Liver (tissue), 9 donors: Measurements from ENCODE around the gene SETD5. TPM values are rescaled to one million over a fixed set of nuclear protein-coding genes. Genes with fewer than 3 reads are reported as not detected.

ENCODE experiments used
- DNase-seq: peaks from one replicate; pipeline ENCODE4 v3.0.0-alpha.2; 2017; ENCODE audit warnings: low spot score
- H3K27ac ChIP-seq, 2 donors: one replicate each; pipeline ENCODE4 v1.7.0; 2013; ENCODE audit warnings: inconsistent platforms in 2 of 2, low read length in 2 of 2, control low read depth in 1 of 2, low read depth in 1 of 2, mild to moderate bottlenecking in 1 of 2
- H3K27me3 ChIP-seq, 4 donors: one replicate each; pipeline versions ENCODE4 v1.6.1 to v1.7.0; 2013; ENCODE audit warnings: low read length in 3 of 4, inconsistent platforms in 1 of 4, mild to moderate bottlenecking in 1 of 4, moderate library complexity in 1 of 4; ENCODE audit not compliant: control insufficient read depth in 4 of 4, insufficient read depth in 4 of 4
- H3K36me3 ChIP-seq, 4 donors: one replicate each; pipeline versions ENCODE4 v1.6.1 to v1.7.0; 2013; ENCODE audit warnings: low read length in 3 of 4, mild to moderate bottlenecking in 3 of 4, low read depth in 1 of 4, moderate library complexity in 1 of 4; ENCODE audit not compliant: control insufficient read depth in 4 of 4, insufficient read depth in 3 of 4
- H3K4me1 ChIP-seq, 4 donors: one replicate each; pipeline versions ENCODE4 v1.6.1 to v1.7.0; 2013; ENCODE audit warnings: low read length in 3 of 4, mild to moderate bottlenecking in 3 of 4, moderate library complexity in 1 of 4; ENCODE audit not compliant: control insufficient read depth in 4 of 4, insufficient read depth in 4 of 4
- H3K4me3 ChIP-seq, 3 donors: one replicate each; pipeline versions ENCODE4 v1.6.1 to v1.7.0; 2013; ENCODE audit warnings: low read length in 3 of 3, control low read depth in 1 of 3, low read depth in 1 of 3, mild to moderate bottlenecking in 1 of 3
- H3K9ac ChIP-seq, 2 donors: one replicate each; pipeline ENCODE4 v1.7.0; 2013; ENCODE audit warnings: low read length in 2 of 2, mild to moderate bottlenecking in 2 of 2, moderate library complexity in 2 of 2, control low read depth in 1 of 2, low read depth in 1 of 2
- H3K9me3 ChIP-seq, 4 donors: one replicate each; pipeline versions ENCODE4 v1.6.1 to v1.7.0; 2013; ENCODE audit warnings: low read length in 3 of 4; ENCODE audit not compliant: control insufficient read depth in 4 of 4
- EGR1 ChIP-seq, 2 donors: IDR thresholded peaks; 2 replicates each; pipeline ENCODE4 v1.6.1; 2016 to 2018; ENCODE audit warnings: antibody characterized with exemption in 2 of 2, low read depth in 2 of 2
- FOXA1 ChIP-seq: IDR thresholded peaks from 2 replicates; pipeline ENCODE4 v1.6.1; 2016; ENCODE audit warnings: antibody characterized with exemption
- FOXA2 ChIP-seq: IDR thresholded peaks from 2 replicates; pipeline ENCODE4 v1.6.1; 2016; ENCODE audit warnings: antibody characterized with exemption
- GABPA ChIP-seq, 2 donors: IDR thresholded peaks in 1 of 2; conservative IDR thresholded peaks in 1 of 2; 2 replicates each; pipeline ENCODE4 v1.6.1; 2016; ENCODE audit warnings: antibody characterized with exemption in 2 of 2, mild to moderate bottlenecking in 1 of 2, moderate library complexity in 1 of 2
- HNF4A ChIP-seq, 2 donors: conservative IDR thresholded peaks; 2 replicates each; pipeline ENCODE4 v1.6.1; 2016; ENCODE audit warnings: antibody characterized with exemption in 2 of 2, mild to moderate bottlenecking in 2 of 2
- HNF4G ChIP-seq: IDR thresholded peaks from 2 replicates; pipeline ENCODE4 v1.6.1; 2016; ENCODE audit warnings: antibody characterized with exemption
- JUND ChIP-seq, 2 donors: IDR thresholded peaks; 2 replicates each; pipeline ENCODE4 v1.6.1; 2016; ENCODE audit warnings: antibody characterized with exemption in 2 of 2
- MAX ChIP-seq: IDR thresholded peaks from 2 replicates; pipeline ENCODE4 v1.6.1; 2016; ENCODE audit warnings: antibody characterized with exemption
- NR2F2 ChIP-seq: IDR thresholded peaks from 2 replicates; pipeline ENCODE4 v1.6.1; 2016; ENCODE audit warnings: antibody characterized with exemption
- RAD21 ChIP-seq, 2 donors: IDR thresholded peaks; 2 replicates each; pipeline ENCODE4 v1.6.1; 2016; ENCODE audit warnings: antibody characterized with exemption in 2 of 2, mild to moderate bottlenecking in 2 of 2
- REST ChIP-seq: IDR thresholded peaks from 2 replicates; pipeline ENCODE4 v1.6.1; 2016; ENCODE audit warnings: antibody characterized with exemption, mild to moderate bottlenecking
- RXRA ChIP-seq, 2 donors: IDR thresholded peaks; 2 replicates each; pipeline ENCODE4 v1.6.1; 2017 to 2018; ENCODE audit warnings: antibody characterized with exemption in 2 of 2, mild to moderate bottlenecking in 1 of 2
- SP1 ChIP-seq: IDR thresholded peaks from 2 replicates; pipeline ENCODE4 v1.6.1; 2018; ENCODE audit warnings: antibody characterized with exemption, mild to moderate bottlenecking
- TAF1 ChIP-seq: conservative IDR thresholded peaks from 2 replicates; pipeline ENCODE4 v1.6.1; 2016; ENCODE audit warnings: antibody characterized with exemption, mild to moderate bottlenecking
- YY1 ChIP-seq: IDR thresholded peaks from 2 replicates; pipeline ENCODE4 v1.6.1; 2016; ENCODE audit warnings: antibody characterized with exemption, mild to moderate bottlenecking
- WGBS: extraction: QIAGEN DNeasy Blood & Tissue Kit; methylation state at CpG from one replicate; pipeline ENCODE4 v1.1.7; 2013; 5-methylcytosine and 5-hydroxymethylcytosine counted together
- polyA plus RNA-seq, 2 donors: library from polyadenylated mRNA; stranded (reverse) in 1 of 2; unstranded in 1 of 2; fragments of 200-250 nt in 1 of 2; fragments of >200 nt in 1 of 2; fragmentation: Nextera tagmentation in 1 of 2; extraction: Ambion mirVana in 1 of 2; gene quantifications; one replicate each; pipeline versions ENCODE4 v1.2.1 to v1.2.3, GENCODE V29; 2013 to 2015
- total RNA-seq, 2 donors: library from RNA; depleted of rRNA; stranded (reverse); fragments of >200 nt; gene quantifications; one replicate each; pipeline ENCODE4 v1.2.3, GENCODE V29; 2014
- TF ChIP-seq, protein P1 (sequence below): IDR thresholded peaks from 2 replicates; pipeline ENCODE4 v1.6.1; 2016; ENCODE audit warnings: antibody characterized with exemption
- TF ChIP-seq, protein P2 (sequence below): IDR thresholded peaks from 2 replicates; pipeline ENCODE4 v1.6.1; 2016; ENCODE audit warnings: antibody characterized with exemption
- TF ChIP-seq, protein P3 (sequence below): fragments of 150-350 bp; IDR thresholded peaks from 2 replicates; pipeline ENCODE4 v1.5.1; 2017; ENCODE audit warnings: improper control_type of control experiment, low read depth, low read length; ENCODE audit not compliant: missing input control
- donor health status: healthy.
- donor health status: healthy.
- donor health status: healthy.
- donor health status: healthy.
- donor health status: healthy.

The SETD5 gene
- total and polyA plus RNA-seq, 4 donors, result 17.9 to 76.6 (median 24.3) TPM

GRCh38 chr3:9433627-9434521, 36.5 kb downstream of the SETD5 start:
- Histone ChIP-seq H3K9me3 (no peaks in the 10 kb centered on the region), H3K4me1 (peaks cover 0 to 9% (median 4%) of the 10 kb centered on the region in 4 donors), H3K9ac (no peak overlapping the region), H3K4me3 (no peak overlapping the region), H3K36me3 (peaks cover 15 to 87% (median 82%) of the 10 kb centered on the region in 4 donors), H3K27ac (no peak overlapping the region), H3K27me3 (no peaks in the 10 kb centered on the region)
- TF ChIP-seq YY1 (no peak), REST (no peak), SP1 (no peak), MAX (no peak), TAF1 (no peak), RXRA (IDR thresholded peaks at IDR 0.05) (no peak), HNF4G (no peak), RAD21 (IDR thresholded peaks at IDR 0.05) (no peak), HNF4A (conservative IDR thresholded peaks at IDR 0.05) (no peak), JUND (IDR thresholded peaks at IDR 0.05) (no peak), GABPA (IDR thresholded peaks at IDR 0.05 in 1 of 2, conservative IDR thresholded peaks at IDR 0.05 in 1 of 2) (no peak), NR2F2 (no peak), EGR1 (IDR thresholded peaks at IDR 0.05; ENCODE audit: low read depth in 2 of 2) (no peak), FOXA1 (no peak), FOXA2 (no peak)
- TF ChIP-seq, protein P1, sequence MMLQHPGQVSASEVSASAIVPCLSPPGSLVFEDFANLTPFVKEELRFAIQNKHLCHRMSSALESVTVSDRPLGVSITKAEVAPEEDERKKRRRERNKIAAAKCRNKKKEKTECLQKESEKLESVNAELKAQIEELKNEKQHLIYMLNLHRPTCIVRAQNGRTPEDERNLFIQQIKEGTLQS, result no peak
- TF ChIP-seq, protein P2, sequence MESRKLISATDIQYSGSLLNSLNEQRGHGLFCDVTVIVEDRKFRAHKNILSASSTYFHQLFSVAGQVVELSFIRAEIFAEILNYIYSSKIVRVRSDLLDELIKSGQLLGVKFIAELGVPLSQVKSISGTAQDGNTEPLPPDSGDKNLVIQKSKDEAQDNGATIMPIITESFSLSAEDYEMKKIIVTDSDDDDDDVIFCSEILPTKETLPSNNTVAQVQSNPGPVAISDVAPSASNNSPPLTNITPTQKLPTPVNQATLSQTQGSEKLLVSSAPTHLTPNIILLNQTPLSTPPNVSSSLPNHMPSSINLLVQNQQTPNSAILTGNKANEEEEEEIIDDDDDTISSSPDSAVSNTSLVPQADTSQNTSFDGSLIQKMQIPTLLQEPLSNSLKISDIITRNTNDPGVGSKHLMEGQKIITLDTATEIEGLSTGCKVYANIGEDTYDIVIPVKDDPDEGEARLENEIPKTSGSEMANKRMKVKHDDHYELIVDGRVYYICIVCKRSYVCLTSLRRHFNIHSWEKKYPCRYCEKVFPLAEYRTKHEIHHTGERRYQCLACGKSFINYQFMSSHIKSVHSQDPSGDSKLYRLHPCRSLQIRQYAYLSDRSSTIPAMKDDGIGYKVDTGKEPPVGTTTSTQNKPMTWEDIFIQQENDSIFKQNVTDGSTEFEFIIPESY, result no peak
- TF ChIP-seq, protein P3, sequence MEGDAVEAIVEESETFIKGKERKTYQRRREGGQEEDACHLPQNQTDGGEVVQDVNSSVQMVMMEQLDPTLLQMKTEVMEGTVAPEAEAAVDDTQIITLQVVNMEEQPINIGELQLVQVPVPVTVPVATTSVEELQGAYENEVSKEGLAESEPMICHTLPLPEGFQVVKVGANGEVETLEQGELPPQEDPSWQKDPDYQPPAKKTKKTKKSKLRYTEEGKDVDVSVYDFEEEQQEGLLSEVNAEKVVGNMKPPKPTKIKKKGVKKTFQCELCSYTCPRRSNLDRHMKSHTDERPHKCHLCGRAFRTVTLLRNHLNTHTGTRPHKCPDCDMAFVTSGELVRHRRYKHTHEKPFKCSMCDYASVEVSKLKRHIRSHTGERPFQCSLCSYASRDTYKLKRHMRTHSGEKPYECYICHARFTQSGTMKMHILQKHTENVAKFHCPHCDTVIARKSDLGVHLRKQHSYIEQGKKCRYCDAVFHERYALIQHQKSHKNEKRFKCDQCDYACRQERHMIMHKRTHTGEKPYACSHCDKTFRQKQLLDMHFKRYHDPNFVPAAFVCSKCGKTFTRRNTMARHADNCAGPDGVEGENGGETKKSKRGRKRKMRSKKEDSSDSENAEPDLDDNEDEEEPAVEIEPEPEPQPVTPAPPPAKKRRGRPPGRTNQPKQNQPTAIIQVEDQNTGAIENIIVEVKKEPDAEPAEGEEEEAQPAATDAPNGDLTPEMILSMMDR, result no peak
- DNase-seq, result no peak
- WGBS, result 92% methylated on average over 15 of the region's 15 CpGs
